GM18511 (cell line): ENCODE results near the gene ADAMTS9.
A peak's percentile ranks its signal among the peaks of the same experiment; 100 is the strongest.

Experiments used
- ATAC-seq: cut with Tn5 transposase; IDR thresholded peaks from one replicate; pipeline ENCODE4 v1.9.1; 2021; ENCODE audit warnings: mild to moderate bottlenecking, moderate library complexity; ENCODE audit not compliant: unreplicated experiment

ADAMTS9 gene

GRCh38 chr3:64586952-64587351 lies 100.8 kb downstream of the ADAMTS9 start:
- ATAC-seq = no peak

GRCh38 chr3:64584179-64584578 lies 103.6 kb downstream of the ADAMTS9 start:
- ATAC-seq = no peak

- ATAC-seq = no peak
Measured at GRCh38 chr3:64578797-64579196, 109.0 kb downstream of the ADAMTS9 start.

- no peak for ATAC-seq
Measured at GRCh38 chr3:64578062-64578770, 109.6 kb downstream of the ADAMTS9 start.

- ATAC-seq = no peak
Measured at GRCh38 chr3:64576211-64576775, 111.5 kb downstream of the ADAMTS9 start.

GRCh38 chr3:64575211-64575844 lies 112.5 kb downstream of the ADAMTS9 start:
- peak; percentile 94 for ATAC-seq

GRCh38 chr3:64574194-64574593 lies 113.6 kb downstream of the ADAMTS9 start:
- no peak for ATAC-seq

- ATAC-seq = no peak
Measured at GRCh38 chr3:64571982-64572381, 115.8 kb downstream of the ADAMTS9 start.

GRCh38 chr3:64568895-64569517 lies 118.8 kb downstream of the ADAMTS9 start:
- no peak for ATAC-seq

- no peak for ATAC-seq
Measured at GRCh38 chr3:64566859-64567258, 120.9 kb downstream of the ADAMTS9 start.

GRCh38 chr3:64563751-64564150 lies 124.0 kb downstream of the ADAMTS9 start:
- no peak for ATAC-seq

- no peak for ATAC-seq
Measured at GRCh38 chr3:64561868-64562267, 125.9 kb downstream of the ADAMTS9 start.

- ATAC-seq = no peak
Measured at GRCh38 chr3:64561325-64561843, 126.4 kb downstream of the ADAMTS9 start.

GRCh38 chr3:64560791-64561190 lies 127.0 kb downstream of the ADAMTS9 start:
- ATAC-seq = no peak

GRCh38 chr3:64559588-64559987 lies 128.2 kb downstream of the ADAMTS9 start:
- no peak for ATAC-seq

GRCh38 chr3:64556046-64556445 lies 131.8 kb downstream of the ADAMTS9 start:
- ATAC-seq = no peak

GRCh38 chr3:64555351-64555750 lies 132.4 kb downstream of the ADAMTS9 start:
- no peak for ATAC-seq

GRCh38 chr3:64554096-64554920 lies 133.5 kb downstream of the ADAMTS9 start:
- ATAC-seq = no peak

- no peak for ATAC-seq
Measured at GRCh38 chr3:64552966-64553365, 134.8 kb downstream of the ADAMTS9 start.

- no peak for ATAC-seq
Measured at GRCh38 chr3:64552160-64552559, 135.6 kb downstream of the ADAMTS9 start.

GRCh38 chr3:64551697-64552096 lies 136.1 kb downstream of the ADAMTS9 start:
- no peak for ATAC-seq
